Pulmonary artery endothelial cell (primary cell): Measurements from ENCODE around the gene MYCBP. TPM values are rescaled to one million over a fixed set of nuclear protein-coding genes. Genes with fewer than 3 reads are reported as not detected.
"Not testable (repeated sequence)": the region's sequence is repeated elsewhere in the genome, so short reads cannot be mapped to it uniquely, and the experiment has no call there.

Source experiments
- DNase-seq: peaks from one replicate; pipeline ENCODE4 v3.0.0-alpha.2; 2011; ENCODE audit warnings: low read depth, low spot score
- total RNA-seq: library from RNA; depleted of rRNA; stranded (reverse); fragments of >200 nt; gene quantifications from 2 replicates; pipeline ENCODE4 v1.2.3, GENCODE V29; 2014

The MYCBP gene
- 12.9 and 15.7 TPM in 2 replicates for total RNA-seq

- DNase-seq, result peak; percentile 80
Measured at GRCh38 chr1:38873027-38873969, at the start of gene MYCBP. Gene MYCBP, minus strand, starts transcription at chr1:38873348. Its CDS starts 43 bp downstream, at chr1:38873305.

GRCh38 chr1:38919130-38919529 is 46.0 kb upstream of the MYCBP start:
- DNase-seq, result no peak

- no peak for DNase-seq
Measured at GRCh38 chr1:38918568-38918967, 45.4 kb upstream of the MYCBP start.

- DNase-seq, result no peak
Measured at GRCh38 chr1:38917772-38918171, 44.6 kb upstream of the MYCBP start.

- no peak for DNase-seq
Measured at GRCh38 chr1:38917337-38917736, 44.2 kb upstream of the MYCBP start.

GRCh38 chr1:38915352-38915948 is 42.3 kb upstream of the MYCBP start:
- no peak for DNase-seq

GRCh38 chr1:38914908-38915307 is 41.8 kb upstream of the MYCBP start:
- DNase-seq, result not testable (repeated sequence)

- no peak for DNase-seq
Measured at GRCh38 chr1:38908821-38909220, 35.7 kb upstream of the MYCBP start.

GRCh38 chr1:38905985-38906384 is 32.8 kb upstream of the MYCBP start:
- no peak for DNase-seq

- no peak for DNase-seq
Measured at GRCh38 chr1:38899560-38899959, 26.4 kb upstream of the MYCBP start.

GRCh38 chr1:38898653-38899230 is 25.6 kb upstream of the MYCBP start:
- no peak for DNase-seq

GRCh38 chr1:38896169-38896568 is 23.0 kb upstream of the MYCBP start:
- DNase-seq, result no peak

- no peak for DNase-seq
Measured at GRCh38 chr1:38892976-38893375, 19.8 kb upstream of the MYCBP start.

GRCh38 chr1:38891753-38892152 is 18.6 kb upstream of the MYCBP start:
- DNase-seq, result no peak

- DNase-seq, result no peak
Measured at GRCh38 chr1:38889589-38889988, 16.4 kb upstream of the MYCBP start.

GRCh38 chr1:38888423-38889333 is 15.5 kb upstream of the MYCBP start:
- DNase-seq, result no peak

GRCh38 chr1:38885092-38885491 is 11.9 kb upstream of the MYCBP start:
- no peak for DNase-seq

GRCh38 chr1:38881487-38881886 is 8.3 kb upstream of the MYCBP start, which contains the start of gene GJA9:
Gene GJA9, minus strand, starts transcription at chr1:38881587. Its CDS starts 5,489 bp downstream, at chr1:38876098.
- DNase-seq, result no peak

GRCh38 chr1:38875811-38876210 is 2.7 kb upstream of the MYCBP start:
- no peak for DNase-seq

GRCh38 chr1:38872401-38873026 is 634 bp downstream of the MYCBP start:
- DNase-seq, result no peak

GRCh38 chr1:38870996-38871395 is 2.2 kb downstream of the MYCBP start:
- no peak for DNase-seq
